Stimulated activated CD4-positive, alpha-beta T cell treated with anti-CD3 and anti-CD28 coated beads, Interleukin-12 subunit alpha, Interleukin-12 subunit beta, amount 100 ng/mL, for 24 hours (primary cell): ENCODE results near the gene ULK2.
A peak's percentile ranks its signal among the peaks of the same experiment; 100 is the strongest.
"Not testable (repeated sequence)": the region's sequence is repeated elsewhere in the genome, so short reads cannot be mapped to it uniquely, and the experiment has no call there.

ENCODE experiments used
- DNase-seq, 2 experiments: peaks; one replicate each; pipeline ENCODE4 v3.0.0-alpha.2; 2020; ENCODE audit warnings: low read depth in 2 of 2

The ULK2 gene

GRCh38 chr17:19867329-19868078 is at the start of gene ULK2:
TSS of gene ULK2 (minus strand) at chr17:19867936. CDS start at chr17:19867417, 519 bp downstream.
- peak; percentile 22 to 35 for DNase-seq

- no peak for DNase-seq
Measured at GRCh38 chr17:19915245-19915978, 47.7 kb upstream of the ULK2 start.

GRCh38 chr17:19911033-19911432 is 43.3 kb upstream of the ULK2 start:
- no peak for DNase-seq

- no peak for DNase-seq
Measured at GRCh38 chr17:19909139-19909538, 41.4 kb upstream of the ULK2 start.

GRCh38 chr17:19905502-19905901 is 37.8 kb upstream of the ULK2 start:
- DNase-seq: no peak

GRCh38 chr17:19904924-19905323 is 37.2 kb upstream of the ULK2 start:
- DNase-seq: no peak

- no peak for DNase-seq
Measured at GRCh38 chr17:19904412-19904811, 36.7 kb upstream of the ULK2 start.

GRCh38 chr17:19900809-19901208 is 33.1 kb upstream of the ULK2 start:
- no peak for DNase-seq

GRCh38 chr17:19897903-19898302 is 30.2 kb upstream of the ULK2 start:
- no peak for DNase-seq

- DNase-seq: no peak
Measured at GRCh38 chr17:19897090-19897837, 29.5 kb upstream of the ULK2 start.

GRCh38 chr17:19896679-19897078 is 28.9 kb upstream of the ULK2 start:
- no peak for DNase-seq

GRCh38 chr17:19890554-19890953 is 22.8 kb upstream of the ULK2 start:
- DNase-seq: not testable (repeated sequence)

GRCh38 chr17:19890001-19890400 is 22.3 kb upstream of the ULK2 start:
- DNase-seq: not testable (repeated sequence)

- DNase-seq: no peak
Measured at GRCh38 chr17:19886116-19886515, 18.4 kb upstream of the ULK2 start.

- DNase-seq: no peak
Measured at GRCh38 chr17:19883537-19884215, 15.9 kb upstream of the ULK2 start.

- no peak for DNase-seq
Measured at GRCh38 chr17:19880393-19880792, 12.7 kb upstream of the ULK2 start.

GRCh38 chr17:19877364-19877945 is 9.7 kb upstream of the ULK2 start:
- DNase-seq: no peak

GRCh38 chr17:19876529-19877161 is 8.9 kb upstream of the ULK2 start:
- DNase-seq: no peak

- no peak for DNase-seq
Measured at GRCh38 chr17:19874256-19874655, 6.5 kb upstream of the ULK2 start.

- no peak for DNase-seq
Measured at GRCh38 chr17:19873346-19873745, 5.6 kb upstream of the ULK2 start.

- DNase-seq: no peak
Measured at GRCh38 chr17:19868079-19868395, 301 bp upstream of the ULK2 start.

- DNase-seq: peak; percentile 18 to 31
Measured at GRCh38 chr17:19867079-19867328, 732 bp downstream of the ULK2 start.
